ENCODE results near the gene FCER1G. TPM values are rescaled to one million over a fixed set of nuclear protein-coding genes. Genes with fewer than 3 reads are reported as not detected.

FCER1G gene
- total and polyA plus RNA-seq, 4 donors = 25.4 to 77.1 (median 39.3) TPM

- Histone ChIP-seq H3K4me1 (ENCODE audit: control insufficient read depth in 4 of 4, insufficient read depth in 4 of 4, low read length in 3 of 4) (peaks cover 0 to 18% (median 1%) of the 10 kb centered on the region in 4 donors), H3K9me3 (ENCODE audit: control insufficient read depth in 4 of 4, low read length in 3 of 4) (no peaks in the 10 kb centered on the region), H3K27me3 (ENCODE audit: control insufficient read depth in 4 of 4, insufficient read depth in 4 of 4, low read length in 3 of 4) (no peaks in the 10 kb centered on the region), H3K9ac (ENCODE audit: low read depth in 1 of 2, low read length in 2 of 2) (no peak overlapping the region), H3K36me3 (ENCODE audit: control insufficient read depth in 4 of 4, insufficient read depth in 3 of 4, low read depth in 1 of 4, low read length in 3 of 4) (no peaks in the 10 kb centered on the region), H3K4me3 (ENCODE audit: low read depth in 1 of 3, low read length in 3 of 3) (no peak overlapping the region), H3K27ac (ENCODE audit: low read depth in 1 of 2, low read length in 2 of 2) (no peak overlapping the region)
- WGBS = 83% methylated on average over 3 of the region's 3 CpGs
- TF ChIP-seq JUND (IDR thresholded peaks at IDR 0.05) (no peak), ATF3 (IDR thresholded peaks at IDR 0.05) (no peak), TAF1 (conservative IDR thresholded peaks at IDR 0.05) (no peak)
- DNase-seq (ENCODE audit: low spot score) = no peak
These were observed 26.6 kb downstream of the FCER1G start for GRCh38 chr1:161241682-161242081.

DNA sequence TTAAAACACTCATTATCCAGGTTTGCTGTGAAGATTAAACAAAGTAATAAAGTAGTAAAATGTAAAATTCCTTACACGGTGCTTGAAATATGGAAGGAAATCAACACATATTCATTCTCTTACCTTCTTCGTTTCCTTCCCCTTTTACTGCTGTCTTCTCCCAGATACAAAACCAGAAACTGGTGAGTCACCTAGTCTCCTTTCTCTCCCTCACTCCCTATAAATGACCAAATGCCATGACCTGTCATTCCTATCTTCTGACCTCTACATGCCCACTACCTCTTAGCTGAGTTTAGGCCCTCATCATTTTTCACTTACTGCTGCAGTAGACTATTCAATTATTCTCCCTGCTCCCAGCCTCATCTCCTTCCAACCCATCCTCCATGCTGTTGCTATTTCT, 27.2 kb downstream of the FCER1G start:
- H3K9ac ChIP-seq (ENCODE audit: low read depth in 1 of 2, low read length in 2 of 2) = no peak overlapping the region
- TF ChIP-seq FOXA2 (IDR thresholded peaks at IDR 0.05) (no peak), GABPA (IDR thresholded peaks at IDR 0.05 in 1 of 2, conservative IDR thresholded peaks at IDR 0.05 in 1 of 2) (no peak), YY1 (IDR thresholded peaks at IDR 0.05) (no peak), NR2F2 (IDR thresholded peaks at IDR 0.05) (no peak), EGR1 (IDR thresholded peaks at IDR 0.05; ENCODE audit: low read depth in 2 of 2) (no peak), HNF4G (IDR thresholded peaks at IDR 0.05) (no peak), ATF3 (IDR thresholded peaks at IDR 0.05) (no peak)
- TF ChIP-seq, protein P1, sequence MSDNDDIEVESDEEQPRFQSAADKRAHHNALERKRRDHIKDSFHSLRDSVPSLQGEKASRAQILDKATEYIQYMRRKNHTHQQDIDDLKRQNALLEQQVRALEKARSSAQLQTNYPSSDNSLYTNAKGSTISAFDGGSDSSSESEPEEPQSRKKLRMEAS (IDR thresholded peaks at IDR 0.05) = no peak
- no peaks in the 10 kb centered on the region for H3K9me3 ChIP-seq (ENCODE audit: control insufficient read depth in 4 of 4, low read length in 3 of 4)
- no peak overlapping the region for H3K27ac ChIP-seq (ENCODE audit: low read depth in 1 of 2, low read length in 2 of 2)
- DNase-seq (ENCODE audit: low spot score) = no peak
- H3K4me3 ChIP-seq (ENCODE audit: low read depth in 1 of 3, low read length in 3 of 3) = no peak overlapping the region
- H3K27me3 ChIP-seq (ENCODE audit: control insufficient read depth in 4 of 4, insufficient read depth in 4 of 4, low read length in 3 of 4) = no peaks in the 10 kb centered on the region
- H3K4me1 ChIP-seq (ENCODE audit: control insufficient read depth in 4 of 4, insufficient read depth in 4 of 4, low read length in 3 of 4) = peaks cover 0 to 15% (median 1%) of the 10 kb centered on the region in 4 donors
- no peaks in the 10 kb centered on the region for H3K36me3 ChIP-seq (ENCODE audit: control insufficient read depth in 4 of 4, insufficient read depth in 3 of 4, low read depth in 1 of 4, low read length in 3 of 4)
- 83% methylated on average over 2 of the region's 2 CpGs for WGBS

GRCh38 chr1:161244888-161245287, 29.8 kb downstream of the FCER1G start:
- H3K4me3 ChIP-seq (ENCODE audit: low read depth in 1 of 3, low read length in 3 of 3) = no peak overlapping the region
- H3K9me3 ChIP-seq (ENCODE audit: control insufficient read depth in 4 of 4, low read length in 3 of 4) = no peaks in the 10 kb centered on the region
- H3K36me3 ChIP-seq (ENCODE audit: control insufficient read depth in 4 of 4, insufficient read depth in 3 of 4, low read depth in 1 of 4, low read length in 3 of 4) = no peaks in the 10 kb centered on the region
- WGBS = 41% methylated on average over 4 of the region's 4 CpGs
- DNase-seq (ENCODE audit: low spot score) = no peak
- peak overlapping the region; percentile 80 to 90 for H3K27ac ChIP-seq (ENCODE audit: low read depth in 1 of 2, low read length in 2 of 2)
- peak overlapping the region in 1 of 2 donors; percentile 39 for H3K9ac ChIP-seq (ENCODE audit: low read depth in 1 of 2, low read length in 2 of 2)
- TF ChIP-seq, protein P2, sequence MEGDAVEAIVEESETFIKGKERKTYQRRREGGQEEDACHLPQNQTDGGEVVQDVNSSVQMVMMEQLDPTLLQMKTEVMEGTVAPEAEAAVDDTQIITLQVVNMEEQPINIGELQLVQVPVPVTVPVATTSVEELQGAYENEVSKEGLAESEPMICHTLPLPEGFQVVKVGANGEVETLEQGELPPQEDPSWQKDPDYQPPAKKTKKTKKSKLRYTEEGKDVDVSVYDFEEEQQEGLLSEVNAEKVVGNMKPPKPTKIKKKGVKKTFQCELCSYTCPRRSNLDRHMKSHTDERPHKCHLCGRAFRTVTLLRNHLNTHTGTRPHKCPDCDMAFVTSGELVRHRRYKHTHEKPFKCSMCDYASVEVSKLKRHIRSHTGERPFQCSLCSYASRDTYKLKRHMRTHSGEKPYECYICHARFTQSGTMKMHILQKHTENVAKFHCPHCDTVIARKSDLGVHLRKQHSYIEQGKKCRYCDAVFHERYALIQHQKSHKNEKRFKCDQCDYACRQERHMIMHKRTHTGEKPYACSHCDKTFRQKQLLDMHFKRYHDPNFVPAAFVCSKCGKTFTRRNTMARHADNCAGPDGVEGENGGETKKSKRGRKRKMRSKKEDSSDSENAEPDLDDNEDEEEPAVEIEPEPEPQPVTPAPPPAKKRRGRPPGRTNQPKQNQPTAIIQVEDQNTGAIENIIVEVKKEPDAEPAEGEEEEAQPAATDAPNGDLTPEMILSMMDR (IDR thresholded peaks at IDR 0.05; ENCODE audit: low read depth, low read length, missing input control) = no peak
- TF ChIP-seq TAF1 (conservative IDR thresholded peaks at IDR 0.05) (no peak), EGR1 (IDR thresholded peaks at IDR 0.05; ENCODE audit: low read depth in 2 of 2) (no peak), RXRA (IDR thresholded peaks at IDR 0.05) (peak; percentile 78 to 84), ATF3 (IDR thresholded peaks at IDR 0.05) (peak; percentile 33), FOXA1 (IDR thresholded peaks at IDR 0.05) (no peak), SP1 (IDR thresholded peaks at IDR 0.05) (peak; percentile 92), JUND (IDR thresholded peaks at IDR 0.05) (peak; percentile 76 to 80), YY1 (IDR thresholded peaks at IDR 0.05) (peak; percentile 86), REST (IDR thresholded peaks at IDR 0.05) (peak; percentile 67), ZBTB33 (IDR thresholded peaks at IDR 0.05) (peak; percentile 18), HNF4A (conservative IDR thresholded peaks at IDR 0.05) (peak; percentile 67 to 77), GABPA (IDR thresholded peaks at IDR 0.05 in 1 of 2, conservative IDR thresholded peaks at IDR 0.05 in 1 of 2) (peak in 1 of 2 donors; percentile 42), RAD21 (IDR thresholded peaks at IDR 0.05) (peak in 1 of 2 donors; percentile 21), NR2F2 (IDR thresholded peaks at IDR 0.05) (no peak), FOXA2 (IDR thresholded peaks at IDR 0.05) (peak; percentile 57), HNF4G (IDR thresholded peaks at IDR 0.05) (no peak)
- TF ChIP-seq, protein P1 (IDR thresholded peaks at IDR 0.05) = no peak
- H3K4me1 ChIP-seq (ENCODE audit: control insufficient read depth in 4 of 4, insufficient read depth in 4 of 4, low read length in 3 of 4) = peaks cover 0 to 10% (median 1%) of the 10 kb centered on the region in 4 donors
- no peaks in the 10 kb centered on the region for H3K27me3 ChIP-seq (ENCODE audit: control insufficient read depth in 4 of 4, insufficient read depth in 4 of 4, low read length in 3 of 4)
